ENCODE data around the gene LINC01488.
A peak's percentile ranks its signal among the peaks of the same experiment; 100 is the strongest.

The LINC01488 gene

DNA sequence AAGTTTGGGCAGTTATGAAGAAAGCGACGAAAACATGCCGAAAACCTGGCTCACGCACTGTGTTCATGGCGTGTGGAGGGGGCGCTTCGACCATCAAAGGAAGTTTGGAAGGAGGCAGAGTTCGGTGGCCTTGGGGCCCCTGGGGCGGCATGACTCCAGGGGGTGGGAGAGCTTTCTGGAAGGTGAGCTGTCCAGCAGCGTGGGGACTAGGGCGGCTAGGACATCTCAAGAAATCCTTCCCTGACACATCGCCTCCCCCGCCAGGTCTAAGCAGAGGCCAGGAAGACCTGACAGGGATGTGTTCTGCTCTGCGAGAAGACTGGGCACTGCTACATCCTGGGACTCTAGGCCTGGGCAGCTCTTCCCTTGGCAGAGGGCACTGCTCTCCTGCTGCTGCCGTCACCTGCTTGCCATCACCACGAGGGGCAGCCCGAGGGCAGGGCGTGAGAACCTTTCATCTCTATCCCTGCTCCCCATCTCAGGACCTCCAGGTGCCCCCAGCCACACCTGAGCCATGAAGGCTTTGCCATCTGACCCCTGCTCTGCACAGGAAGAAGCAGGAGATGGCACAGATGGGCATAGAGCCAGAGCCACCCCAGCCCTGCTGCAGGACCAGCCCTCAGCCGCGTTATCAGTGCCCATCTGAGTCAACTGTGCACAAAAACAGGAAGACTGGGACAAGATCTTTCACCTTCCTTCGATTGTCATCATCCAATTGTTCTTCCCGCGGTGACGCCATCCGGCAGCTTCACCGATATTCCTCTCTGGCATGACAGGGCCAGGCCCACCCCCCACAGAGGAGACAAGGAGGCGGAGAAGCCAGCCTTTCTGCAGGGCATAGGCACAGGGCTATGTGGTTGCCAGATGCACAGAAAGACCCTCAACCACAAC, 12.7 kb downstream of the LINC01488 start:
- DNase-seq (ENCODE audit: low read depth) = no peak
- TF ChIP-seq, protein P1, sequence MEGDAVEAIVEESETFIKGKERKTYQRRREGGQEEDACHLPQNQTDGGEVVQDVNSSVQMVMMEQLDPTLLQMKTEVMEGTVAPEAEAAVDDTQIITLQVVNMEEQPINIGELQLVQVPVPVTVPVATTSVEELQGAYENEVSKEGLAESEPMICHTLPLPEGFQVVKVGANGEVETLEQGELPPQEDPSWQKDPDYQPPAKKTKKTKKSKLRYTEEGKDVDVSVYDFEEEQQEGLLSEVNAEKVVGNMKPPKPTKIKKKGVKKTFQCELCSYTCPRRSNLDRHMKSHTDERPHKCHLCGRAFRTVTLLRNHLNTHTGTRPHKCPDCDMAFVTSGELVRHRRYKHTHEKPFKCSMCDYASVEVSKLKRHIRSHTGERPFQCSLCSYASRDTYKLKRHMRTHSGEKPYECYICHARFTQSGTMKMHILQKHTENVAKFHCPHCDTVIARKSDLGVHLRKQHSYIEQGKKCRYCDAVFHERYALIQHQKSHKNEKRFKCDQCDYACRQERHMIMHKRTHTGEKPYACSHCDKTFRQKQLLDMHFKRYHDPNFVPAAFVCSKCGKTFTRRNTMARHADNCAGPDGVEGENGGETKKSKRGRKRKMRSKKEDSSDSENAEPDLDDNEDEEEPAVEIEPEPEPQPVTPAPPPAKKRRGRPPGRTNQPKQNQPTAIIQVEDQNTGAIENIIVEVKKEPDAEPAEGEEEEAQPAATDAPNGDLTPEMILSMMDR (IDR thresholded peaks at IDR 0.05; ENCODE audit: control insufficient read depth, insufficient read depth, low read depth, low read length, missing control alignments) = no peak
- no peak overlapping the region for H3K4me3 ChIP-seq (ENCODE audit: control insufficient read depth, low read depth, low read length)

DNA sequence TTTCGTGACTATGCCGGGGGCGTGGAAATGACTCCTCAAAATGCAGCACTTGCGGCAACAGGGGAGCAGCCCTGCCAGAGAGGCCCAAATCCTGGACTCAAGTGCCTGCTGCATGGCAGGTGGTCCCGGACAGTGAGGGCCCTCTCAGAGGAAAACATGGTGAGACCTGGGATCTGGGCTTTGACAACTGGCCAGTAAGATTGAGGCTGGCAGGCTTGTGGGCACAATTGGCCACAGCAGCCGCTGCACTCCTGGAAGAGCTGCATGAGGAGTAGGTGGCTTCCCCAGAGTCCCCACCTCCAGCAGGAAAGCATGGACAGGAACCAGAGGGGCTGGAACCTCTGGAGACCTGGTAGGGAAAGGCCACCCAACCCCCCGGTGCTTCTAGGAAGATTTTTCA, 13.4 kb downstream of the LINC01488 start:
- TF ChIP-seq, protein P1 (IDR thresholded peaks at IDR 0.05; ENCODE audit: control insufficient read depth, insufficient read depth, low read depth, low read length, missing control alignments) = no peak

DNA sequence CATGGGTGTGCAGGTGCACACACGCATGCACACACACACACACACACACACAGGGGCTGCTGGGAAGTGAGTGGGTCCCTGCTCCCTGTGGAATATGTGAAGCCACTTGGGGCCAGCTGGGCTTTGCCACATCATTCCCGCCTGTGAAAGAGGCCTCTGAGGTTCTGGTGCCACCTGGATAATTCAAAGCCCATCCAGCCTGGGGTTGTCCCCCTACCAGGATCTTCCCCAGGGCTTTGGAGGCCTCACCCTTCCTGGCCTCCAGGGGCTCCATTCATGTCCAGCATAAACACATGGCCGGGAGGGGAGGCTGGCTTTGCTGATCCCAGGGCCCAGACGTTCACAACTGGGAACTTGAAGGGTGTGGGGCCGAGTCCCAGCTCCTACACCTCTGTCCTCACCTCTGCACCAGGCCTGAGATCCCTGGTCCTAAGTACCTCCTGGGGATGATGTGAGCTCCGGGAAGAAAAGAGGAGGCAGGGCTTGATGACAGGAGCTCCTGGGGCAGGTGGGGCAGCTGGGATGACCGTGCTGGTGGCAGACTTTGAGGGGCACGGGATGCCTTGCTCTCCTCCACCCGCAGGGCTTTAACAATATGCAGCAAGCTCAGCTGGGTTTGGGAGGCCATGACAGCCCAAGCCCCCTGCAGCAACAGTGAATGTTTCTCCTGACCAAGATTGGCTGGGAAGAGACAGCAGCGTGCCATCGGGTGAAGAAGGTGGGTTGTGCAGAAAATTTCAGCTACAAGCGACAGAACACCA, 14.2 kb downstream of the LINC01488 start:
- TF ChIP-seq, protein P1 (IDR thresholded peaks at IDR 0.05; ENCODE audit: control insufficient read depth, insufficient read depth, low read depth, low read length, missing control alignments) = no peak

More for the DNA sequence above, 13.4 kb downstream of the LINC01488 start:
- DNase-seq (ENCODE audit: low read depth) = no peak
- no peak overlapping the region for H3K4me3 ChIP-seq (ENCODE audit: control insufficient read depth, low read depth, low read length)

DNA sequence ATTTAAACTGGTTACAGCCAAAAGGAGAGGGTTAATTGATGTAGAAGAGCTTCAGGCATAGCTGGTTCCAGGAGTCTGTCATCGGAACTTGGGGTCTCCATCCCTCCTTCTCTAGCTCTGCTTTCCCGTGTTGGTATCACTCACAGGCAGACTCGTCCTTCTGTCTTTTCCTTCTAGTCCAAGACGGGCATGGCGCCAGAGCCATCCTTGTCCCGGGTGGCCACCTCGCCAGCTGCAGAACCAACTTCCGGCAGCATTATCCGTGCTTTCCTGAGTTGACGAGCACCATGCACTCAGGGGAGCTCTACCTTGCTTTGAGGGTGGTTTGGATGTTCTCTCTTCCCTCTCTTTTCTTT, 14.7 kb downstream of the LINC01488 start:
- no peak for DNase-seq (ENCODE audit: low read depth)
- TF ChIP-seq, protein P1 (IDR thresholded peaks at IDR 0.05; ENCODE audit: control insufficient read depth, insufficient read depth, low read depth, low read length, missing control alignments) = no peak
- H3K4me3 ChIP-seq (ENCODE audit: control insufficient read depth, low read depth, low read length) = no peak overlapping the region

More for the DNA sequence above, 14.2 kb downstream of the LINC01488 start:
- H3K4me3 ChIP-seq (ENCODE audit: control insufficient read depth, low read depth, low read length) = no peak overlapping the region
- no peak for DNase-seq (ENCODE audit: low read depth)

DNA sequence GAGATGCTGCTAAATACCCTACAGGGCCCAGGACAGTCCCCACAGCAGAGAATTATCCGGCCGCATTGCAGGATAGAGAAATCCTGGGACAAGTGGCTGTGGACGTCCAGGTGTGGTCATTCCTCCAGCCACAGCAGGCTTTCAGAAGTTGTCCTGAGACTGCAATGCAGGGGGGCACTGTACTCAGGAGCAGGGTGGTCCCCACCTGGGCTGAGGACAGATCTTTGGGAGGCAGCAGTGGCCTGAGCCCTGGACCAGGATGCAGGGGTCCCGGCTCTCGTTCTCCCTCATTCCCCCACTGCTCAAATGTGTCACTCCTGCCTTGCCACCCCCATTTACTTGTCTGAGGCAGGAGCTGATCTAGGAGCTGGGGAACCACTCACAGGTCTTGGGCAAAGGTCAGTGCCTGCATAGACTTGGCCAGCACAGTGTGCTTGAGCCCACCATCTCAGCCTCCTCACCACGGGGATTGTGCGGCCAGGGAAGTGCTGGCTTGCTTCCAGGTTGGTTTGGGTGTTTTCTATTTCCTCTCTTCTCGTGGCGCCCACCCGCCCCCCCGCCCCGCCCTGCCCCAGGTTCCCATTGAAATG, 15.3 kb downstream of the LINC01488 start:
- TF ChIP-seq, protein P1 (IDR thresholded peaks at IDR 0.05; ENCODE audit: control insufficient read depth, insufficient read depth, low read depth, low read length, missing control alignments) = no peak
- no peak overlapping the region for H3K4me3 ChIP-seq (ENCODE audit: control insufficient read depth, low read depth, low read length)
- no peak for DNase-seq (ENCODE audit: low read depth)

DNA sequence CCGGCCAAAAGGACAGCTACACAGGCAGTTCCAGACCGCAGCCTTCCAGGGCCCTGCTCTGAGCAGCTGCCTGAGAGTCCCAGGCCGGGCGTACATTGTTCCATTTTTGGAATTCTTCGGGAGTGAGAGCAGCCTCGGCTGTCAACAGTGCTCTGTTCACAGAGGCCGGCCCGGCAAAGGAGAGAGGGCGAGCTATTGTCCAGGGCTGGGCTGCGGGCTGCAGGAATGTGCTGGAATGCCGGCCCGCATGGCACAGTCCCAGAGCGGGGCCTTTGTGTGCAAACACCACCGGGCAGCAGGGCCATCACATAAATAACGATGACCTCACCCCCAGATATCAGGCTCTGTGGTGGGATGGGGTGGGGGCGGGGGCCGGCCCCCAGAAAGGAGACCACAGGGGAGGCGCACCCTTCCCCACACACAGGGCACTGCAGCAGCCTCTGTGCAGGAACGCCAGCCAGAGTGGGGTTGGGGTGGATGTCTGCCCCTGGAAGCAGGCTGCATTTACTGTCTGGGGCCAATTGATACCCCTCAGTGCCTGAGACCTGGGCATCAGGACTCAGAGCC, 15.8 kb downstream of the LINC01488 start:
- H3K4me3 ChIP-seq (ENCODE audit: control insufficient read depth, low read depth, low read length) = no peak overlapping the region
- TF ChIP-seq, protein P1 (IDR thresholded peaks at IDR 0.05; ENCODE audit: control insufficient read depth, insufficient read depth, low read depth, low read length, missing control alignments) = no peak
- DNase-seq (ENCODE audit: low read depth) = peak; percentile 59

Measured in AG09309 (cell line).